C4-2B (cell line): ENCODE measurements around the gene DNAJC1.
"Not testable (repeated sequence)": the region's sequence is repeated elsewhere in the genome, so short reads cannot be mapped to it uniquely, and the experiment has no call there.

Experiments
- H3K27ac ChIP-seq: fragments of 450-650 bp; 2 replicates; pipeline ENCODE4 v1.5.1; 2017
- CTCF ChIP-seq: fragments of 450-650 bp; conservative IDR thresholded peaks from 2 replicates; pipeline ENCODE4 v1.5.1; 2017; ENCODE audit warnings: mild to moderate bottlenecking
- ZFX ChIP-seq: fragments of 450-650 bp; IDR thresholded peaks from 2 replicates; pipeline ENCODE4 v1.6.1; 2017

The DNAJC1 gene

GRCh38 chr10:21724020-21724589 is 279.4 kb downstream of the DNAJC1 start:
- TF ChIP-seq ZFX, result no peak
- TF ChIP-seq CTCF, result no peak
- no peak overlapping the region for H3K27ac ChIP-seq

GRCh38 chr10:21722209-21722608 is 281.3 kb downstream of the DNAJC1 start:
- no peak overlapping the region for H3K27ac ChIP-seq

GRCh38 chr10:21721000-21721665 is 282.4 kb downstream of the DNAJC1 start:
- TF ChIP-seq CTCF (no peak), ZFX (no peak)
- H3K27ac ChIP-seq, result no peak overlapping the region

More at GRCh38 chr10:21722209-21722608, 281.3 kb downstream of the DNAJC1 start:
- TF ChIP-seq ZFX, result no peak
- peak; percentile 14; the same call in 1 of the 2 replicates for TF ChIP-seq CTCF

GRCh38 chr10:21720090-21720489 is 283.4 kb downstream of the DNAJC1 start:
- TF ChIP-seq CTCF (no peak), ZFX (no peak)
- no peak overlapping the region for H3K27ac ChIP-seq

- TF ChIP-seq ZFX, result no peak
- no peak for TF ChIP-seq CTCF
- H3K27ac ChIP-seq, result no peak overlapping the region
Measured at GRCh38 chr10:21719502-21719901, 284.0 kb downstream of the DNAJC1 start.

GRCh38 chr10:21717437-21718054 is 286.0 kb downstream of the DNAJC1 start:
- not testable (repeated sequence) for H3K27ac ChIP-seq

GRCh38 chr10:21715531-21716195 is 287.9 kb downstream of the DNAJC1 start:
- no peak overlapping the region for H3K27ac ChIP-seq
- TF ChIP-seq CTCF, result no peak
- no peak for TF ChIP-seq ZFX
